ENCODE results near the gene NAT16. TPM values are rescaled to one million over a fixed set of nuclear protein-coding genes. Genes with fewer than 3 reads are reported as not detected.

The NAT16 gene
- total and polyA plus RNA-seq, 9 of the 15 experiments (the other 6 are each of a cell fraction or from before 2014, with no cell fraction given) = 0.04 TPM; not detected in 8

DNA sequence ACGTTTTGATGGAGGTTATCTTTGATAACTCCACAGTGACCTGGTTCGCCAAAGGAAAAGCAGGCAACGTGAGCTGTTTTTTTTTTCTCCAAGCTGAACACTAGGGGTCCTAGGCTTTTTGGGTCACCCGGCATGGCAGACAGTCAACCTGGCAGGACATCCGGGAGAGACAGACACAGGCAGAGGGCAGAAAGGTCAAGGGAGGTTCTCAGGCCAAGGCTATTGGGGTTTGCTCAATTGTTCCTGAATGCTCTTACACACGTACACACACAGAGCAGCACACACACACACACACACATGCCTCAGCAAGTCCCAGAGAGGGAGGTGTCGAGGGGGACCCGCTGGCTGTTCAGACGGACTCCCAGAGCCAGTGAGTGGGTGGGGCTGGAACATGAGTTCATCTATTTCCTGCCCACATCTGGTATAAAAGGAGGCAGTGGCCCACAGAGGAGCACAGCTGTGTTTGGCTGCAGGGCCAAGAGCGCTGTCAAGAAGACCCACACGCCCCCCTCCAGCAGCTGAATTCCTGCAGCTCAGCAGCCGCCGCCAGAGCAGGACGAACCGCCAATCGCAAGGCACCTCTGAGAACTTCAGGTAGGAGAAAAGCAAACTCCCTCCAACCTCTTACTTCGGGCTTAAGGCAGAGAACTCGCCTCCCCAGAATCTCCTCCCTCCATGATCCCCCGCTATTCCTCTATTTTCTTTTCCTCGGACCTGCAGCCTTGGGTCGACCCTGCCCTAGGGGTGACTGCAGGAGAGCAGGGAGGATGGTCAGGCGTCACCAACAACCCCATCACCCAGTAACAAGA, 53.2 kb downstream of the NAT16 start, which contains the start of gene SERPINE1 (continued):
- peak; percentile 26; the same call in 1 of the 2 replicates for TF ChIP-seq PHF8 (IDR thresholded peaks at IDR 0.05; ENCODE audit: borderline replicate concordance, low read length)
- TF ChIP-seq, protein P1, sequence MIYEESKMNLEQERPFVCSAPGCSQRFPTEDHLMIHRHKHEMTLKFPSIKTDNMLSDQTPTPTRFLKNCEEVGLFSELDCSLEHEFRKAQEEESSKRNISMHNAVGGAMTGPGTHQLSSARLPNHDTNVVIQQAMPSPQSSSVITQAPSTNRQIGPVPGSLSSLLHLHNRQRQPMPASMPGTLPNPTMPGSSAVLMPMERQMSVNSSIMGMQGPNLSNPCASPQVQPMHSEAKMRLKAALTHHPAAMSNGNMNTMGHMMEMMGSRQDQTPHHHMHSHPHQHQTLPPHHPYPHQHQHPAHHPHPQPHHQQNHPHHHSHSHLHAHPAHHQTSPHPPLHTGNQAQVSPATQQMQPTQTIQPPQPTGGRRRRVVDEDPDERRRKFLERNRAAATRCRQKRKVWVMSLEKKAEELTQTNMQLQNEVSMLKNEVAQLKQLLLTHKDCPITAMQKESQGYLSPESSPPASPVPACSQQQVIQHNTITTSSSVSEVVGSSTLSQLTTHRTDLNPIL (CRISPR knock-in tag; IDR thresholded peaks at IDR 0.05) = no peak
- TF ChIP-seq ZNF75A (CRISPR knock-in tag; IDR thresholded peaks at IDR 0.05) = no peak
- TF ChIP-seq MAFG (tag; conservative IDR thresholded peaks at IDR 0.05) = no peak
- no peak for TF ChIP-seq ZNF324 (CRISPR knock-in tag; IDR thresholded peaks at IDR 0.05)
- no peak for TF ChIP-seq ZNF316 (IDR thresholded peaks at IDR 0.05)
- no peak for TF ChIP-seq HDAC8 (tag; IDR thresholded peaks at IDR 0.05)
- no peak for TF ChIP-seq SMC3 (conservative IDR thresholded peaks at IDR 0.05; ENCODE audit: insufficient read depth, low read depth, low read length)
- TF ChIP-seq NBN (IDR thresholded peaks at IDR 0.05; ENCODE audit: low read depth) = no peak
- TF ChIP-seq PCBP2 (IDR thresholded peaks at IDR 0.05; ENCODE audit: low read depth, low read length, poor library complexity, severe bottlenecking) = no peak
- no peak for TF ChIP-seq HDAC6 (IDR thresholded peaks at IDR 0.05; ENCODE audit: low read depth, low read length)
- no peak for TF ChIP-seq CEBPB (tag; IDR thresholded peaks at IDR 0.05)
- TF ChIP-seq TAF1 (IDR thresholded peaks at IDR 0.05; ENCODE audit: control insufficient read depth, extremely low read depth, insufficient read depth, low read length, severe bottlenecking) = no peak
- TF ChIP-seq IRF1 (CRISPR knock-in tag; IDR thresholded peaks at IDR 0.05; ENCODE audit: borderline replicate concordance) = 0 out of 2 replicates have a peak, but pooled peaks have one; percentile 58
- TF ChIP-seq HOXB6 (CRISPR knock-in tag; IDR thresholded peaks at IDR 0.05; ENCODE audit: borderline replicate concordance) = no peak
- no peak for TF ChIP-seq C11orf30 (IDR thresholded peaks at IDR 0.05; ENCODE audit: low read depth)
- no peak for TF ChIP-seq FOXP4 (CRISPR knock-in tag; IDR thresholded peaks at IDR 0.05; ENCODE audit: borderline replicate concordance)
- TF ChIP-seq PPARD (CRISPR knock-in tag; IDR thresholded peaks at IDR 0.05) = no peak
- no peak for TF ChIP-seq SP1 (CRISPR knock-in tag; IDR thresholded peaks at IDR 0.05)
- no peak for TF ChIP-seq MECOM (CRISPR knock-in tag; IDR thresholded peaks at IDR 0.05)
- TF ChIP-seq HNRNPLL (IDR thresholded peaks at IDR 0.05; ENCODE audit: low read depth, low read length, poor library complexity, severe bottlenecking) = no peak
- no peak for TF ChIP-seq SMAD1 (IDR thresholded peaks at IDR 0.05; ENCODE audit: low read depth, low read length, partially characterized antibody)
- TF ChIP-seq, protein P2, sequence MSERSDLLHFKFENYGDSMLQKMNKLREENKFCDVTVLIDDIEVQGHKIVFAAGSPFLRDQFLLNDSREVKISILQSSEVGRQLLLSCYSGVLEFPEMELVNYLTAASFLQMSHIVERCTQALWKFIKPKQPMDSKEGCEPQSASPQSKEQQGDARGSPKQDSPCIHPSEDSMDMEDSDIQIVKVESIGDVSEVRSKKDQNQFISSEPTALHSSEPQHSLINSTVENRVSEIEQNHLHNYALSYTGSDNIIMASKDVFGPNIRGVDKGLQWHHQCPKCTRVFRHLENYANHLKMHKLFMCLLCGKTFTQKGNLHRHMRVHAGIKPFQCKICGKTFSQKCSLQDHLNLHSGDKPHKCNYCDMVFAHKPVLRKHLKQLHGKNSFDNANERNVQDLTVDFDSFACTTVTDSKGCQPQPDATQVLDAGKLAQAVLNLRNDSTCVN (CRISPR knock-in tag; IDR thresholded peaks at IDR 0.05) = no peak
- TF ChIP-seq COPS2 (conservative IDR thresholded peaks at IDR 0.05) = no peak
